ENCODE measurements around the gene MUSTN1.

GRCh38 chr3:52847726-52848125, 12.9 kb upstream of the MUSTN1 start:
- TF ChIP-seq CTCF (IDR thresholded peaks at IDR 0.05; ENCODE audit: insufficient read depth, low read depth, low read length) (no peak), EZH2 (IDR thresholded peaks at IDR 0.05; ENCODE audit: insufficient read depth, low read length) (no peak)
